ENCODE results near the gene NKX1-2. TPM values are rescaled to one million over a fixed set of nuclear protein-coding genes. Genes with fewer than 3 reads are reported as not detected.
A peak's percentile ranks its signal among the peaks of the same experiment; 100 is the strongest.

Gene NKX1-2
- total RNA-seq, 4 donors from 2014 or later = 0.78 to 2.4 (median 1.3) TPM

DNA sequence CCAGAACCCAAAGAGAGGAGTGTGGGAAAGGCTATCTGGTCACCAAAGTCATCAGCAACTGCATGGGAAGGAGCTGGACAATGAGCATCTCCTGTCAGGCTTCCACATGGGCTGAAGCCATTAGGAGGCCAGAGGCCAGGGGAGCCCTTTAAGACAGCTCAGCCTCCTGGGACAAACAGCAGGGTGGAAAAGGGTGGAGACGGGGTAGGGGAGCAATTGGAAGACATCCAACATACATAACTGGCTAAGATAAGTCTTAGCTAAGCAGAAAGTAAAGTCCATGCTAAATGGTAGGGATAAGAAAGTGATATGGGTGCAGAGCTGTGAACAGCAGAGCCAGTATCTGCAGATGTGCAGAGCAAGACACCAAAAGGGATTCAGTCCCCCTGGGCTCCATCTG is 29.6 kb downstream of the NKX1-2 start:
- no peak for TF ChIP-seq CTCF (IDR thresholded peaks at IDR 0.05)
- no peak for TF ChIP-seq POLR2A (IDR thresholded peaks at IDR 0.05)
- peak in 1 of 2 donors; percentile 67 for DNase-seq (ENCODE audit: low spot score in 2 of 2)
- 18 to 20% methylated on average over 1 of the region's 1 CpG for WGBS, 2 donors
- H3K4me3 ChIP-seq (ENCODE audit: low read depth, poor library complexity, severe bottlenecking) = no peak overlapping the region
- intact Hi-C loops (cut with DNase I; ENCODE audit: low total_unique reads) = no loop called here

- intact Hi-C loops (cut with DNase I; ENCODE audit: low total_unique reads) = no loop called here
- 88 to 98% methylated on average over 10 of the region's 10 CpGs for WGBS, 2 donors
- no peak for TF ChIP-seq CTCF (IDR thresholded peaks at IDR 0.05)
- TF ChIP-seq POLR2A (IDR thresholded peaks at IDR 0.05) = no peak
- peak in 1 of 2 donors; percentile 83 for DNase-seq (ENCODE audit: low spot score in 2 of 2)
- no peak overlapping the region for H3K4me3 ChIP-seq (ENCODE audit: low read depth, poor library complexity, severe bottlenecking)
These were observed 30.2 kb downstream of the NKX1-2 start for GRCh38 chr10:124419635-124420034.

DNA sequence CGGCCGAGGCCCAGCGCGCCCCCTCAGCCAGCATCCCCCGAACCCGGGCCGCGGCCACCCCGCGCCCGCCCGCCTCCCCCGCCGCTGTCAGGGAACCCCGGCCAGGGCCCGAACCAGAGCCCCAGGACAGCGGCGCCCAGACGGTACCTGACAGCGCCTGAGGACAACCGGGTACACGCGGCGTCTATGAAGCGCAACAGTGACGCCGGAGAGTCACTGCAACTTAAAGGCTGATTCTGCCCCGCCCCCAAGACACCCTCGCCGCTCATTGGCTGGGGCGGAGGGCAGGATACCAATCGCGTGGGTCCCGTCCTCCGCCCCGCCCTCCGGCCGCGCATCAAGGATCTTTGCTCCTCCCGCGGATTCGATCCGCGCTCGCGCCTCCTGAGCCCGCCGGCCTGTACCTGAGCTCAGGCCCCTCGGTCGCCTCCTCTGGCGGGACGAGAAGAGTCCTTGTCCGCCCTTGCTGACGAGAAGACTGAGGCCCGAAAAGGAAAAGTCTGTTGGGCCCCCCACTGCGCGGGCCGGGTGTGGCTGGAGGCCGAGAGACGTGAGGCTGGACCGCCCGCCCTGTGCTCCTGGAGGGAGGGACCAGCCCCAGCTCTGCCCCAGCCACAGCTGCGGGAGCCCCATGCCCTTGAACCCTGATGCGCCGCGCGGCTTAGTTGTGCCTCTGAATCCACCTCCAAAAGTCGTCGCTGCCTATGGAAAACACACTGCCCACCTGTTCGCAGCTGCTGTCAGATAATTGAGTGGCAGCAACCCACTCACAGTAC is 30.9 kb downstream of the NKX1-2 start, which contains the start of gene OAT:
Gene OAT, minus strand, starts transcription at position 198 of the 776 bp plus-strand sequence. CDS start 6,752 bp downstream, outside the sequence.
- H3K4me3 ChIP-seq (ENCODE audit: low read depth, poor library complexity, severe bottlenecking) = peak within 1 kb of the TSS; percentile 90
- intact Hi-C loops (cut with DNase I; ENCODE audit: low total_unique reads) = no loop called here
- TF ChIP-seq POLR2A (IDR thresholded peaks at IDR 0.05) (peak in 1 of 2 donors; percentile 69), CTCF (IDR thresholded peaks at IDR 0.05) (no peak)
- DNase-seq (ENCODE audit: low spot score in 2 of 2) = peak; percentile 96 to 99
- 0 to 6% methylated on average over 5 to 26 of the region's 70 CpGs for WGBS, 2 donors

DNA sequence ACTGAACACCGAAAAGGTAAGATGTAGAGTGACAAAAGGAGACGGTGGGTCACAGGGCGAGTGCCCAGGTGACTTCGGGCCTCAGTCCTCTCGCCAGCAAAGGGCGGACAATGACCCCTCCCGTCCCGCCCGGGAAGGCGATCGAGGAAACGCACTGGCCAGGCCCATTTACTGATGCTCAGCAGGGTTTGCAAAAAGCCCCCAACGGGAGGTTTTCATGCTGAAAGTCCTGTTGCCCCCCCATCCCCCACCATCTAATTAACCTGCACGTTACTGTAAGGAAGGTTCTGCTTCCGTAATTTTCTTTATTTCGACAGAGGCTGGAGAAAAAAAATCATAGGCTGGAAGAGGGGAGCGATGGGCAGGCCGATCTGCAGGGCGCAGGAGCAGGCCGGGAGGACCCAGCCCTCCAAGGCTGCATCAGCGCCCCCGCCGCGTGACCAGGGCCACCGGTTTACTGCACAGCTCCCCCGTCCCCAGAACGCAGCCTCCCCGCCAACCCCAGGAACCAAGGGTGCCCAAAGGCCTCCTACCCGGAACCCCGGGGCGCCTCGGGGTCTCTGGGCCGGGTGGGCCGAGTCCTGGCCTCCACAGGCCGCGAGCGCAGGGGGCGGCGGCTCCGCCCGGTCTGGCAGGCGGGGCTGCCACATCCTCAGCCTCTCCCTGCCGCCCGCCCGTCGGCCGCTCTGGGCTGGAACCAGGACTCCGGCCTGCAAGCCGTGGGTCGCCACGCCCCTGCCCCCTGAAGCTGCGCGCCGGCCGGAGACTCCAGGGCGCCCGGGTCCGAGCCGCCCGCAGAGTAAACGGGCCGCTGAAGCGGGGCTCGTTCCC is 31.7 kb downstream of the NKX1-2 start:
- intact Hi-C loops (cut with DNase I; ENCODE audit: low total_unique reads) = no loop called here
- no peak for TF ChIP-seq CTCF (IDR thresholded peaks at IDR 0.05)
- no peak for TF ChIP-seq POLR2A (IDR thresholded peaks at IDR 0.05)
- DNase-seq (ENCODE audit: low spot score in 2 of 2) = peak; percentile 33 to 90
- H3K4me3 ChIP-seq (ENCODE audit: low read depth, poor library complexity, severe bottlenecking) = peak overlapping the region; percentile 90
- WGBS, 2 donors = 3 to 4% methylated on average over 29 to 40 of the region's 64 CpGs

GRCh38 chr10:124416733-124417132 is 33.1 kb downstream of the NKX1-2 start:
- 43 to 50% methylated on average over 6 of the region's 6 CpGs for WGBS, 2 donors
- intact Hi-C loops (cut with DNase I; ENCODE audit: low total_unique reads) = no loop called here
- TF ChIP-seq CTCF (IDR thresholded peaks at IDR 0.05) (no peak), POLR2A (IDR thresholded peaks at IDR 0.05) (no peak)
- H3K4me3 ChIP-seq (ENCODE audit: low read depth, poor library complexity, severe bottlenecking) = no peak overlapping the region
- no peak for DNase-seq (ENCODE audit: low spot score in 2 of 2)
